NCI-H146 treated with DMSO at 0.1 percent for 48 hours (cell line): Measurements from ENCODE around the gene DYNLT2.

Experiments
- DNase-seq: peaks from one replicate; lab custom pipeline; 2025; ENCODE audit not compliant: unreplicated experiment; lab: John Stamatoyannopoulos, UW

DYNLT2 gene

DNA sequence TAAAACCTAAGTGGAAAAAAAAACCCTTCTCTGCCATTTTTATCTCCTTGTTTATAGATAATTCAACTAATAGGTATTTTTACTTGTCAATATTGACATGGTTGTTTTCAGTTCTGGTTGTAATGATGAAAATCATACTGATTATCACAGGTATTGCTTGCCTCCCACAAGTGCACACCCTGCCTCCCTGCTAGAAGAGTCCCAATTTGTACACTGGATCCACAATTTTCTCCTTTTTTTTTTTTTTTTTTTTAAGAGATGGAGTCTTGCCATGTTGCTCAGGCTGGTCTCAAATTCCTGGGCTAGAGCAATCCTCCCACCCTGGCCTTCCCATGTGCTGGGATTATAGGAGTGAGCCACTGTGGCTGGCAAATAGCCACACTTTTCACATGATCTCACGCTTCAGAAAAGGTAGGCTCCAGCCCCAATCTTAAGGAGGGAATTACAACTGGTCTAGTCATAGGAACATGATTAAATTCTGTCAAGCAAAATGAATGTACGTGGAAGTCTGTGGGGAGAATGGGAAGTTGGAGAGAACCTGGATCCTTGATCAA lies 12.3 kb downstream of the DYNLT2 start:
- no peak for DNase-seq

DNA sequence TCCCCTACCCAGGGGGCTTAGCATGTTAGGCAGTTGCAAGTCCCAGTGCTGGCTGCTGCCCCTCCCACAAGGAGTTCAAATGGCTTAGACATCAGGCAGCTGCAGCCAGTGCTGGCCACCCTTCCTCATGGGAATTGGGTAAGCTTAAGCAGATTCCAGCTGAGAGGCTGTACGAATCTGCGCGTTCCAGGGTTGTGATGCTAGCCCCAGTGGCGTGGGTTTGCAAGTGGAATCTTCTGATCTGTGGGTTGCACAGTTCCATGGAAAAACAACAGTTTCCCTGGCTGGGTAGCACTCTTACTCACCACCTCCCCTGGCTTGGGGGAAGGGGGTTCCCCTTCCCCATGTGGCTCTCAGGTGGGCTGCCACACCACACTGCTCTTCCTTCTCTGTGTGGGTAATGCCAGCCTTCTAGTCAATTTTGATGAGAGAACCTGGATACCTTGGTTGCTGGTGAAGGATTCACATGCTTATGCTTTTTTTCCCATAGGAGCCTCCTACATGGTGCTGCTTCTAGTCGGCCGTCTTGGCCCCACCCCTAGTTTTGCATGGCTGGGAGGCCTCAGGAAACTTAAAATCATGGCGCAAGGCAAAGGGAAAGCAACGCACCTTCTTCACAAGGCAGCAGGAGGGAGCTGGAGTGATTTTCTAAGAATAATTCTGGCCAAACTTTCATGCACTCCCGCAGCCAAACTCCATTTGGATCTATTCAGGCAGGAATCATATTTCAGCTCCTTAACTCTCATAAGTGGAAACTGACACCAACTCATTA lies 13.0 kb downstream of the DYNLT2 start:
- DNase-seq = no peak

DNA sequence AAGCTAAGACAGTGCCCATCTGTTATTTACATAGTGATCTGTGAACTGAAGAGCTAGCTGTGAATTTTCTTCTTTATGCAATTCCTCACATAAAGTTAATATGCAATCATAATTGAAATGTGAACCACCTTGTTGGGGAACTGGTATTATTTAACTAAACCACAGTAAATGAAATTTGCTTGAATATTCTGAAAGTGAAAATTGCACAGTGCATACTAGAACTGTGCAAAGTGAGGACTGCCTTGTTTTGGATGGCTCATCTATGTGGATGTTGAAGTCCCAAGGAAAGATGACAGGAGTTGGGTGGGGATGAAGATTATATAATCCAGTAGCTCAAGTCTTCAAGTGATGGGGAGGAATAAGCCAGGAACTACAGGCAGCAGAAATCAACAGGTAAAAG lies 21.4 kb downstream of the DYNLT2 start:
- DNase-seq = no peak

DNA sequence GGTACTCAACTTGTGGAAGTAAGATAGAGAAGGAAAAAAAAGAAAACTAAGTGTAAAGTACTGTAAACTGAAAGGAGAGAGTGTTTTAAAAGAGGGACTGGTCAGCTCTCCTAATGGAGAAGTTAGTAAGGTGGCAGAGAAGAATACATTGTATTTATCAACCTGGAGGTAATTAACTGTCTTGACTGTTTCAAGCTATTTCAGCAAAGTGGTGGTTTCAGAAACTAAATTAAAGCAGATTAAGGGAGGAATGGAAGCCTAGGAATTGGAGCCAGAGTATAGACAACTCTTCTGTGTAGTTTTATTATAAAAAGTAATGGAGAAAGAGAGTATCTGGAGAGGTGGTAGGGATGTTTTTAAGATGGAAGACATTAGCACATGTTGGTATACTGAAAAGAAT lies 24.4 kb downstream of the DYNLT2 start:
- DNase-seq = no peak

DNA sequence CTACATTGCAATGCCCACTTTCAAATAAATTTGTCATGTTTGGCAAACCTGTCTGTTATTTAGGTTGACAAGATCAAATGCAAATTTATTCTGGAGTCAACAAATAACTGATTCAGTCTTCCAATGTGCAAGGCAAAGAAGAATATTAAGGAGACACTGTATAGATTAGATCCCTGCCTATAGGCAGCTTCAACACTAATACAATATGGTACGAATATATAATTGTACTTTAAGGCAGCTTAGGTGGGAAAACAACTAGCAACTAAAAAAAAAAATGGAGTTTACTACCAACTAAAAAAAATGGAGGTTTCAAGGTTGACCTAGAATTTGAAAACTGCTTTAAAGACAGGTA lies 25.3 kb downstream of the DYNLT2 start:
- no peak for DNase-seq

DNA sequence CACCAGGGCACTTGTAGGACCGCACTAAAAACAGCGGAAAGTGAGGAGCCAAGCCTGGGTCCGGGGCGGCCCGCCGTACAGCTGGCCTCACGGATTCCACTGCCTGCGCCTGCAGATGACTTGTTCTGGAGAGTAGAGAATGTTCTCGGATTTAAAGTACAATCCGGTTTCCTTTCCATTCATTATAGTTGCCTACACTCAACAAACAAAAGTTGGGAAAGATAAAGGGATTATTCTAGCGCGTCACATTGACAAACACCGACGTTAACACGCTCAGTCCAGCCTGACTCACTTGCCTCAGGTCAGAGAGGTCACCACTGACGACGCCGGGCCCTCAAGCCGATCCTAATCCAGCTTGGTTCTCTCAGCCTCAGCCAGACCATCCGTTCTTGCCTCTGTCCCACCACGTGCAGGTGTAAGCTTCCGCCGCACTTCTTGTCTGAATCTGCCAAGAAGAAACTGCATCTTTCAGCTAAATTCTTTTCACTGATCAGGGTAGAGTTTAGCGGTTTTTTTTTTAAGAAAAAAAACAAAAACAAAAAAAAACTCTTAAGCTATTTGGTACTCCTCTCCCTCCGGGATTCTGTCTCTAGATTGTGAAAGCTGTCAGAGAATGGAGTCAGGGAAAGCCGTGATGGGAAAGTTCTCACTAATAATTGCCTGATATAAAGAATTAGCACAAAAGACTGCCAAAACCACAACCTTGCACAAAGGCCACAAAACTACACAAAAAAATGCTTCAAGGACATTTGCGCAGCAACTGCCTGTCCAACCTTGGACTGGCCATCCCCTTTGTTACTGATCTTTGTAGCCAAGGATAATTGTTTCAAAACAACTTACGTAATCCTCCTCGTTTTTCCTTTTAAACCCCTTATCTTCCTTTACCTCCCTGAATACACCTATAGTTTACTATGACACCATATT lies 26.0 kb downstream of the DYNLT2 start:
- peak; percentile 52 for DNase-seq

DNA sequence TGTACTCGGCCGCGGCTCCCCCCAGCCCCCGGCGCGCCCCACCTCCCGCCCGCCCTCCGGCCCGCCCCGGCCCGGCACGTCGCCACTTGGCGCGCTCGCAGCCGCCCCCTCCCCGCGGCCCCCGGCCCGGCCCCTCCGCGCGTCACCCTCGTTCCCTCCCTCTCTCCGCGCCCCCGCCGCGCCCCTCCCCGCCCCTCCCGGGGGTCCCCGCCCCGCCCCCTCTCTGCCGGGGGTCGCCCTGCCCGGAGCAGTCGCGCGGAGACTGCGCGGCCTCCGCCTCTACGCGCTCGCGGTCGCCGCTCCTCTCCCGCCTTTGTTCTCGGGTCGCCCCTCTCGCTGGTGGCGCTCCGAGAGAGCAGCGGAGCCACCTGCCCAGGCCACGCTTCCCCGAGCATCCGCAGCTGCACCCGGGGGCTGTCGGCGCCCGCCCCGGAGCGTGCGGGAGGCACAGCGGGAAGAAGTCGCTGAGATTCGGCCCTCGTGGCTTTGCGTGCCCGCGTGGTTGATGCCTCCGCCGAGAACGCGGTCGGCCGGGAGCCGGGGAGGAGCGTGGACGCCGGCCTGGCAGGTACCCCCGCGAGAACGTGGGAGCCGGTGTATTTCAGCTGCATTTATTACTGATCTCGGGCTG lies 26.8 kb downstream of the DYNLT2 start, which contains the start of gene PHF10:
Gene PHF10 (minus strand): TSS at position 7 of the 631 bp plus-strand sequence. CDS start 569 bp downstream, outside the sequence.
- DNase-seq = peak; percentile 90

DNA sequence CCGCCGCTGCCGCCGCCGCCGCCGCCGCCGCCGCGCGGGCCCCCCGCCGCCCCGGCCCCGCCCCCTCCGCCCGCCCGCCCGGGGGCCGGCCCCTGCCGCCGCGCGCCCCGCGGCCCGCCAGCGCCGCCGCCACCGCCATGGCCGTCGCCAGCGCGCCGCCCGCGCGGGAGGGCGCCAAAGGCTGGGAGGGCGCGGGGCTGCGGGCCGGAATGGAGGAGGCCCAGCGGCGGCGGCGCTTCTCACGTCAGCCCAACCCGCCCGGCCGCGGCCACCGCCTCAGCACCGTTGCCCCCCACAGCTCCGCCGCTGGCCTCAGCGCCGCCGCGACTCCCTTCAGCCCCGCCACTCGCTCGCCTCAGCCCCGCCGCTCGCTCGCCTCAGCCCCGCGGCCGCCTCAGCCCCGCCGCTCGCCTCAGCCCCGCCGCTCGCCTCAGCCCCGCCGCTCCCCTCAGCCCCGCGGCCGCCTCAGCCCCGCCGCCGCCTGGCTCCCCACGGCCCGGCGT lies 27.3 kb downstream of the DYNLT2 start:
- no peak for DNase-seq

DNA sequence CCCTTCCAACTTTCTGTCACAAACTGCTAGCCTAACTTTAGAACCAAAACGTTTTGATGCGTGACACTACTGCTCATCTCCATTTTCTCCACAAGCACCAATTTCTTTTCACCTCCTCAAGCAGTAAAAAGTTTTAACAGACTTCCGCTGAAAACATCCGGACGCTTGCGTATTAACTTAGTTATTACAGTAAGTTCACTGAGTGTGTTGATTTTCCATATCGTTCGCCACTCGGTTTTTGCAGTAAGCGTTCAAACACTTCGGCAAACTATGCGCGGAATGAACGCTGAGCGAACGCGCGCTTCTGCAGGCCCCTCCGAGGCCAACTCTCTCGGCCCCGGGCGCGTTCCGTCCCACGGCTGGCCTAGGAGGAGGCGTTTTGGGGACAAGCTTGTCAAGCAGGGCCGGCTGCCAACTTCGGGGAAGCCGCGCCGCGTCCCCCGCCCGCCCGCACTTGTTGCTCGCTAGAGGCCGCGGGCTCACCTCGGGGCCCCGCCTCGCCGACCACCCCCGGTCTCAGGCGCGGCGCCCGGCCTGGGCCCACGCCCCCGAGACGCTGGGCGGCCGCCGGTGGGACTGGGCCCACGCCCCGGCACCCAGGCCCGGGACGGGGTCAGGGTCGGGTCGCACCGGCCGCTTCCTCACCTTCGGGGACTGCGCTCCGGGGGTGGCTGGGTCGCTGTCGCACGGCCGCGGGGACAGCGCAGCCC lies 28.0 kb downstream of the DYNLT2 start:
- peak; percentile 47 for DNase-seq

DNA sequence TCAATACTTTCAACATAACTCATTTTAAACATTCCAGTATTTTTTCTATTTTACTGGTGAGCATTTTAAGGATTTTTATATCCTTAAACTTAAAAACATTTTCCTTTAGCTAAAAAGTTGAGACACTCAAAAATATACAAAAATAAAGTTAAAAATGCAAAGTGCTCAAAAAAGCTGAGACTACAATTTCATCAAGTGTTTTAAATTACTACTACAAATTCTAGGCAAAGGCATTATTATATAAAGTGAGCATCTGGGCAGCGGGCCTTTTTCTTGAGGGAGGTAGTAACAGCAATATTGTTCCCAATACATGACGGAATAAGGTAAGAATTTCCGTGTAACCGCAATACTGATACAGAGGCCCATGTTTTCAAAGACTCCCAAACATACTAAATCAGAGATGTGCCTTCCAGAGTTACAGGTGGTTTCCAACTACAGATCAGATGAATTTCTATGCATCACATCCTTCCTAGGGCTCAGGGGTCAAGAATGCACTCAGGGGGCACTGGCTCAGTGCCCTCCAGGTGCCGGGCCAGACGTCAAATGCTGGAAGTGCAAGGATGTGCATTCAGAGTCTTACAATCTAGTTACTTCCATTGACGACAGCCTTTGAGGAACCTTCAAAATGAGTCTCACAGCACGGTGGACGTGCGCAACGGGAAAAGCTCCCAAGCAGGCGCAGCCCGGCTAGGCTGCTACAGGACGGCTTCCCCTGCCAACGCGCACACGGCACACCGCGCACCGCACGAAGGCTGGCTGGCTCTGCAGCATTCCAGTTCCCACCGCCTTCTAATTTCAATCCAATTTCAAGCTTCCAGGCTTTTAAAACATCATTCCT lies 28.8 kb downstream of the DYNLT2 start:
- no peak for DNase-seq

DNA sequence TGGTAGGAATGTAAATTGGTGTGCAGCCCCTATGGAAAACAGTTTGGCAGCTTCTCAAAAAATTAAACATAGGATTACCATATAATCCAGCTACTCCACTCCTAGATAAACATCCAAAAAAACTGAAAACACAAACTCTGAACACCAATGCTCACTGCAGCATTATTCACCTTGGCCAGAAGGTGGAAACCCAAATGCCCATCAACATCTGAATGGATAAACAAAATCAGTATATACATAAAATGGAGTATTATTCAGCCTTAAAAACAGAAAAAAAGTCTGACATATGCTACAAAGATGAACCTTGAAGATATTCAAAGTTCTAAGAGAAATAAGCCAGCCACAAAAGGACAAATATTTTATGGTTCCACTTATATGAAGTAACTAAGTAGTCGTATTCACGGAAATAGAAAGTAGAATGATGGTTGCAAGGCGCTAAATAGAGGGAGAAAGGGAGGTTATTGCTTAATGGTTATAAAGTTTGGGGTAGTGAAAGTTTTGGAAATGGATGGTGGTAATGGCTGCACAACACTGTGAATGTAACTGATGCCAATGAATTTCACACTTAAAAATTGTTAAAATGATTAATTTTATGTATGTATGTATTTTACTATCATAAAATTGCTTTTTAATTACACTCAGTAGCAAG lies 31.0 kb downstream of the DYNLT2 start:
- no peak for DNase-seq

DNA sequence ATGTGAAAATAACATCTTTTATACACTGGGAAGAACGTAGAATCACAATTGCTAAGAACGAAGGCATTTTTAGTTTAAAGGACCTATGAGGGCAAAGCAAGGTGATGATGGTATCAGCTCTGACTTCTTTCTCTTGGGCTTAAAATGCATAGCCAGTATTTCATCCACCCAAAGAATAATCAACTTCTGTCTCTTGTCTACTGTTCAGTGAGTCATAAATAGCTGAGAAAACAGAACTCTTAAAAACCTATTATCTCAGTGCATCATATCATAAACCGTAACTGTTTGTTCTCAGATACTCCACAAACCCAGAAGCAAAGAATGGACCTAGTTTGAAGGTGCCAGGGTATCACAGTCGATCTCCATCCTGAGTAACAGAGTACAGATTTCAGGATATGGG lies 32.3 kb downstream of the DYNLT2 start:
- DNase-seq = no peak

DNA sequence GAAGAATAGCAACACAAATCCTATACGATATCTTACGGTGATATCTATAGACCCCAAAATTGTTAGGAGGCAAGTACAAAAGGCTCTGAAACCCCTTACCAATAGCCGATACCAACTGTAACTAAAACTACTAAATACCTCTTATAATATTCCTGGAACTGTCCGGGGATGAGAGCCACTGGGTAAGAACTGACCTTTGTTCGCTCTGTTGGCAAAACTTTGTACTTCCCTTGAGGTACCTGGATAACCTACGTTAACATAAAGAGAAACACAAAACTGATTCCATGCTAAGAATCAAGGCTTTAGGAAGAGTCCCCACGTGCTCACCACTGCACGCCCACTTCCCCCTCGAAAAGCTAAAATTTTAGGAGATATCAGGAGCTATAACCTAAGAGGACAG lies 36.8 kb downstream of the DYNLT2 start:
- no peak for DNase-seq

DNA sequence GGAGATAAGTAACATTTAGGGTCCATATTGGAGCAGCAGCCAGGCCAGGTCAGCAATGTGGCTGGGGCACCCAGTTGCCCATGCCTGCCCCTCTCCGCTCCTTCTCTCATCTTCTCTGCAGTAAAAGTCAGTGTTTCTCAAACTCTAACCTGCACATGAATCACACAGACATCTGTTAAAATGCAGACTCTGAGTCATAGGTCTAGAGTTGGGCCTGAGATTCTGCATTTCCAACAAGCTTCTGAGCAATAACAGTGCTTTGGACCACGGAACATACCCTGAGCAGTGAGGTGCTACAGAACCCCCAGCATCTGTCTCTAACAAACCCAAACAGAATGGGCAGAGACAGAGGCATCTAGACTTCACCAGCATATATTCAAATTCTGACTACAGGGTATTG lies 37.2 kb downstream of the DYNLT2 start:
- DNase-seq = no peak

DNA sequence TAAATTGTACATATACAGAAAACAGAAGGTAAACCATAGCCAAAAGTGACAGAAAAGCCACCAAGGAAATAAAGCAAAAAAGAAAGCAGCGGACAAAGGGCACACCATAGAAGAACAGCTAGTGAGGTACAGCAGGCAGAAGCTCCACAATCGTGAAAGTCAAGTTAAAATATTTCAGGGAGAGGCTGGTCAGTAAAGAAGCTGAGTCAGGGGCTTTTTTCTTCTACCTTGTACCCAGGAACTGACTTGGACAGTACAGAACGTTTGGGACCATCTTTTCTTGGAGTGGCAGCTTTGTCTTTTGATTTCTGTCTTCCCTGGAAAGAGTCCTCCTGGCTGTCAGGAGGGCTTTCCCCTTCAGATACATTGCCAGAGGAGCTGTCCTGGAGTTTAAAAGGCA lies 41.4 kb downstream of the DYNLT2 start:
- no peak for DNase-seq

DNA sequence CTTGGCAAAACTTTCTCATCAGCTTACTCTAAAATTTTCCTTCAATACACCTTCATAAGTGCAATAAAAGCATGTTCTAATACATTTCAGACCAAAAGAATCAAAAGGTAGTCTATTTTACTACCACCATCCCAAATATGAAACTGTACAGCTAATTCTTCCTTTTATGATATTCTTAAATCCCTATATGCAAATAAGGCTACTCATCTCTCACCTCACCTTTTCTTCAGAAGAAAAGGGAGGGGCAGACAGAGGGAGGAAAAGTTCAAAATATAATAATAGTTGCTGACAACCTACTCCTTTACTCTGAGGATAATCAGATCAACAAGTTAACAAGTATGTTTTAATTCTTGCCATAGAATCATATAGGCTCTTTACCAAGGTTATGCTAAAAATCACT lies 42.1 kb downstream of the DYNLT2 start:
- no peak for DNase-seq

DNA sequence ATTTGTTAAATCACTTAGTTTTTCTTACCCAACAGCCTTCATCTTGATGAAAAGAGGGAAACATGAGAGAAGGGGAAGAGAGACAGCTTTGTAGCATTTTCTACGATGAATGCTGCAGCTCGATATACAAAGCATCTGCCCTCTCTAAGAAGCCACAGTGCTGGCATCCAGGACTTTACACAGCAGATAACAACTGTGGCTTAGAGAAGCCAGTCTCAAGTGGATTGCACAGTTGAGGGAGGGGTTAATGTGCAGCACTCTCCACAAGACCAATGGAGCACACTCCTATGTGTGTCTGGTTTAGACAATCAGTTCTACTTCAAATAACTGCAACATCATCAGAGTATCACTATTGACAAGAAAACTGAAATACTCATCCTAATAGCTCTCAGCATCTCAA lies 43.6 kb downstream of the DYNLT2 start:
- DNase-seq = no peak

DNA sequence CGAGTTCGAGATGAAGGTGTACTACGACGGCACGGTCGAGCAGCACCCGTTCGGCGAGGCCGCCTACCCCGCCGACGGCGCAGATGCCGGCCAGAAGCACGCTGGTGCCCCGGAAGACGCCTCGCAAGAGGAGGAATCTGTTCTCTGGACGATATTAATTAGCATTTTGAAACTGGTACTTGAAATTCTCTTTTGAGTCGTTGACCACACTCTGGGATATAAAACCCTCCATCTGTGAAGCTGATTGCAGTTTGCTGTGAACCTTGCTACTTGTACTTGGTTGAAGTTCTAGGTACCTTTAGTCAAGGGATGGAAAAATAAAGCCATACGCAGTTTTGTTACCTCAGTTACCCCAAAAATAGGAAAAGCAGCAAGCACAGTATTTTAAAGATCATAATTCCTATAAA lies 48.5 kb downstream of the DYNLT2 start:
- DNase-seq = no peak
